ENCODE measurements around the gene MXD1.

The MXD1 gene

GRCh38 chr2:69933839-69934613 lies 19.1 kb downstream of the MXD1 start:
- no peak for DNase-seq (ENCODE audit: low read depth)
- no peak overlapping the region for H3K4me3 ChIP-seq (ENCODE audit: low read length)
- TF ChIP-seq CTCF (conservative IDR thresholded peaks at IDR 0.05; ENCODE audit: low read depth, low read length), result no peak

GRCh38 chr2:69934614-69934908 lies 19.7 kb downstream of the MXD1 start:
- TF ChIP-seq CTCF (conservative IDR thresholded peaks at IDR 0.05; ENCODE audit: low read depth, low read length), result no peak
- no peak overlapping the region for H3K4me3 ChIP-seq (ENCODE audit: low read length)
- no peak for DNase-seq (ENCODE audit: low read depth)

- H3K4me3 ChIP-seq (ENCODE audit: low read length), result no peak overlapping the region
- no peak for DNase-seq (ENCODE audit: low read depth)
- no peak for TF ChIP-seq CTCF (conservative IDR thresholded peaks at IDR 0.05; ENCODE audit: low read depth, low read length)
These were observed 20.1 kb downstream of the MXD1 start for GRCh38 chr2:69935011-69935410.

GRCh38 chr2:69936906-69937305 lies 22.0 kb downstream of the MXD1 start:
- no peak for DNase-seq (ENCODE audit: low read depth)
- no peak overlapping the region for H3K4me3 ChIP-seq (ENCODE audit: low read length)
- TF ChIP-seq CTCF (conservative IDR thresholded peaks at IDR 0.05; ENCODE audit: low read depth, low read length), result no peak

GRCh38 chr2:69937968-69938367 lies 23.1 kb downstream of the MXD1 start:
- no peak overlapping the region for H3K4me3 ChIP-seq (ENCODE audit: low read length)
- no peak for TF ChIP-seq CTCF (conservative IDR thresholded peaks at IDR 0.05; ENCODE audit: low read depth, low read length)
- DNase-seq (ENCODE audit: low read depth), result no peak

- H3K4me3 ChIP-seq (ENCODE audit: low read length), result no peak overlapping the region
- no peak for DNase-seq (ENCODE audit: low read depth)
- TF ChIP-seq CTCF (conservative IDR thresholded peaks at IDR 0.05; ENCODE audit: low read depth, low read length), result no peak
These were observed 24.8 kb downstream of the MXD1 start for GRCh38 chr2:69939722-69940121.

- DNase-seq (ENCODE audit: low read depth), result no peak
- H3K4me3 ChIP-seq (ENCODE audit: low read length), result no peak overlapping the region
- no peak for TF ChIP-seq CTCF (conservative IDR thresholded peaks at IDR 0.05; ENCODE audit: low read depth, low read length)
These were observed 25.8 kb downstream of the MXD1 start for GRCh38 chr2:69940691-69941090.
